Esophagus (tissue), 2 donors: ENCODE results near the gene GALNT12. TPM values are rescaled to one million over a fixed set of nuclear protein-coding genes. Genes with fewer than 3 reads are reported as not detected.
A peak's percentile ranks its signal among the peaks of the same experiment; 100 is the strongest.

Experiments used
- H3K27ac ChIP-seq, 2 donors: one replicate each; pipeline ENCODE4 v1.5.1; 2013; ENCODE audit warnings: low read depth in 2 of 2, mild to moderate bottlenecking in 2 of 2, inconsistent platforms in 1 of 2, low read length in 1 of 2, moderate library complexity in 1 of 2
- H3K27me3 ChIP-seq, 2 donors: one replicate each; pipeline ENCODE4 v1.6.1; 2013; ENCODE audit warnings: low read length in 2 of 2, control low read depth in 1 of 2, mild to moderate bottlenecking in 1 of 2; ENCODE audit not compliant: insufficient read depth in 2 of 2, control insufficient read depth in 1 of 2
- H3K36me3 ChIP-seq, 2 donors: one replicate each; pipeline ENCODE4 v1.6.1; 2013; ENCODE audit warnings: low read length in 1 of 2; ENCODE audit not compliant: control insufficient read depth in 2 of 2, insufficient read depth in 2 of 2
- H3K4me1 ChIP-seq, 2 donors: one replicate each; pipeline ENCODE4 v1.6.1; 2013; ENCODE audit warnings: low read length in 1 of 2; ENCODE audit not compliant: control insufficient read depth in 2 of 2, insufficient read depth in 2 of 2
- H3K4me3 ChIP-seq, 2 donors: one replicate each; pipeline ENCODE4 v1.5.1; 2013; ENCODE audit warnings: low read length in 2 of 2, mild to moderate bottlenecking in 2 of 2, low read depth in 1 of 2, moderate library complexity in 1 of 2
- H3K9me3 ChIP-seq, 2 donors: one replicate each; pipeline ENCODE4 v1.6.1; 2013; ENCODE audit warnings: mild to moderate bottlenecking in 2 of 2, low read depth in 1 of 2, low read length in 1 of 2, moderate library complexity in 1 of 2; ENCODE audit not compliant: control insufficient read depth in 2 of 2, insufficient read depth in 1 of 2
- WGBS, 2 donors: extraction: QIAGEN DNeasy Blood & Tissue Kit; methylation state at CpG; one replicate each; pipeline ENCODE4 v1.1.7; 2013; 5-methylcytosine and 5-hydroxymethylcytosine counted together
- polyA plus RNA-seq, 2 donors: library from polyadenylated mRNA; stranded (reverse); fragments of 200-250 nt; gene quantifications; one replicate each; pipeline ENCODE4 v1.2.3, GENCODE V29; 2013
- donor health status: healthy with polysubstance abuse.
- donor health status: Bipolar disorder and iron deficiency.

Gene GALNT12
- polyA plus RNA-seq, 2 donors: 19.6 to 20.7 TPM

GRCh38 chr9:98808875-98809274 is 1.4 kb downstream of the GALNT12 start:
- WGBS, 2 donors: 54 to 70% methylated on average over 2 of the region's 2 CpGs
- H3K4me3 ChIP-seq: peak overlapping the region; percentile 66 to 79
- peak overlapping the region; percentile 22 to 84 for H3K27ac ChIP-seq

DNA sequence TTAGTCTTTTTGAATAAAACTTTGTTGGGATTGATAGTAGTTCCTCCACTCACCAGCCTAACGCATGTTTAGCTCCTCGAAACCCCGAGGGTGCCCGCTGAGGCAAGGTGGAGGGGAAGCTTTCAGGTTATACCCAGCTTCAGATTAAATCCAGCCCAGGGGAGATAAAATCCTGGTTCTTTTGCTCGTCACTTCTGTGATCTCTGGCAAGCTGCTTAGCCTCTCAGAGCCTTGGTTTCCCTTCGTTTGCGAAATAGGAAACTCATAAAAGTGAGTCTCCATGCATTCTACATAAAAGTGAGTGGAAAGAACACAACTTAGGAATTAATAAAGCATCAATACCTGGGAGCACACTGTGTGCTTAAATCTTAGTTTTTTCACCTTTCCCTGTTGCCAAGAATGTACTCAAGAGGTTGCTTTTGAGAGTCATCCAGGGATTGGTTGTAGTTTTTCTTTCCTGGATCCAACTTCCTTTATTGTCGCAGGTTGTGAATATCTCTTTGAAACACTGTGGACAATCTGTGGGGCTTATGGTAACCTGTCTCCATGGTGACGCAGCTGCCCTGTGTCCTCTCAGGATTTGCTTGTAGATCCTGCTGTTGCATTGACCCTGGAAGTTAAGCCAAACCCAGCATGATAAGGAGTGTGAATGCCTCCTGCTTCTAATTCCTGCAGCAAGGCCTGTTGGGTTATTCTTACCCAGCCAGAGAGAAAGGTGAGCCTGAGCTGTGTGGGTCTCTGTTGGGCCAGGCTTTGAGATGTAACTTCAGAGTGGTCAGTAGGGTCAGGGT is 2.0 kb downstream of the GALNT12 start:
- 73 to 81% methylated on average over 9 of the region's 9 CpGs for WGBS, 2 donors
- peaks cover 4 to 24% of the 10 kb centered on the region in 2 donors for H3K4me1 ChIP-seq
- H3K4me3 ChIP-seq: no peak overlapping the region
- peak overlapping the region; percentile 45 to 84 for H3K27ac ChIP-seq
- no peaks in the 10 kb centered on the region for H3K9me3 ChIP-seq
- no peaks in the 10 kb centered on the region for H3K27me3 ChIP-seq
- H3K36me3 ChIP-seq: no peaks in the 10 kb centered on the region

More at GRCh38 chr9:98808875-98809274, 1.4 kb downstream of the GALNT12 start:
- no peaks in the 10 kb centered on the region for H3K27me3 ChIP-seq
- no peaks in the 10 kb centered on the region for H3K9me3 ChIP-seq
- H3K36me3 ChIP-seq: no peaks in the 10 kb centered on the region
- peaks cover 4 to 24% of the 10 kb centered on the region in 2 donors for H3K4me1 ChIP-seq

- H3K4me3 ChIP-seq: no peak overlapping the region
- peaks cover 4 to 21% of the 10 kb centered on the region in 2 donors for H3K4me1 ChIP-seq
- peak overlapping the region; percentile 17 to 65 for H3K27ac ChIP-seq
- no peaks in the 10 kb centered on the region for H3K36me3 ChIP-seq
- WGBS, 2 donors: 64 to 73% methylated on average over 3 of the region's 3 CpGs
- no peaks in the 10 kb centered on the region for H3K9me3 ChIP-seq
- H3K27me3 ChIP-seq: no peaks in the 10 kb centered on the region
Measured at GRCh38 chr9:98810102-98810842, 2.8 kb downstream of the GALNT12 start.

GRCh38 chr9:98811051-98811650 is 3.7 kb downstream of the GALNT12 start:
- Histone ChIP-seq H3K27ac (peak overlapping the region; percentile 61 to 65), H3K36me3 (no peaks in the 10 kb centered on the region), H3K4me3 (no peak overlapping the region), H3K27me3 (no peaks in the 10 kb centered on the region), H3K9me3 (no peaks in the 10 kb centered on the region), H3K4me1 (peaks cover under 1 to 16% of the 10 kb centered on the region in 2 donors)
- 45 to 53% methylated on average over 2 of the region's 2 CpGs for WGBS, 2 donors

- no peak overlapping the region for H3K27ac ChIP-seq
- WGBS, 2 donors: 88 to 89% methylated on average over 6 of the region's 6 CpGs
- H3K36me3 ChIP-seq: no peaks in the 10 kb centered on the region
- no peaks in the 10 kb centered on the region for H3K9me3 ChIP-seq
- H3K4me3 ChIP-seq: no peak overlapping the region
- no peaks in the 10 kb centered on the region for H3K4me1 ChIP-seq
- H3K27me3 ChIP-seq: no peaks in the 10 kb centered on the region
Measured at GRCh38 chr9:98815391-98815951, 8.0 kb downstream of the GALNT12 start.

GRCh38 chr9:98818764-98819163 is 11.3 kb downstream of the GALNT12 start:
- 78 to 85% methylated on average over 2 of the region's 2 CpGs for WGBS, 2 donors
- no peak overlapping the region for H3K4me3 ChIP-seq
- no peaks in the 10 kb centered on the region for H3K4me1 ChIP-seq
- H3K36me3 ChIP-seq: no peaks in the 10 kb centered on the region
- no peaks in the 10 kb centered on the region for H3K27me3 ChIP-seq
- H3K27ac ChIP-seq: no peak overlapping the region
- no peaks in the 10 kb centered on the region for H3K9me3 ChIP-seq

DNA sequence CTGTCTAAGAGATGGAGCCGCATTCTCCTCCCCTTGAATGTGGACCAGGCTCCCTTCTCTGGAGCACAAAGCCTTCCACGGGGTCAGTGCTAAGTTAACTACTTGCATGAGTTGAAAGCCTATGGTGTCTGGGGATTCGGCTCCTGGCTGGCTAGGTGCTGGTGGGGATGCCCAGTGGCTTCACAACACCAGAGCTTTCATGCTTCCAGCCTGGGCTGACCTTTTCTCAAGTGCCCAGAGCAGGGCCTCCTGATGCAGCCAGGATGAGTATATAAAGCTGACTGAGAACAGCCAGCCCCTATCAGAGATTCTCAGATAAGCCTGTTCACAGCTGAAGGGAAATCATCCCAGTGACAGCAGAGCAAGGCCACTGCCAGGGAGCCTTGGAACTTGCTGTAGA is 11.8 kb downstream of the GALNT12 start:
- H3K36me3 ChIP-seq: peaks cover 0 to 1% of the 10 kb centered on the region in 2 donors
- peaks cover 0 to 2% of the 10 kb centered on the region in 2 donors for H3K9me3 ChIP-seq
- no peaks in the 10 kb centered on the region for H3K27me3 ChIP-seq
- H3K27ac ChIP-seq: no peak overlapping the region
- H3K4me1 ChIP-seq: peaks cover 0 to under 1% of the 10 kb centered on the region in 2 donors
- 92 to 98% methylated on average over 3 of the region's 3 CpGs for WGBS, 2 donors
- H3K4me3 ChIP-seq: no peak overlapping the region

DNA sequence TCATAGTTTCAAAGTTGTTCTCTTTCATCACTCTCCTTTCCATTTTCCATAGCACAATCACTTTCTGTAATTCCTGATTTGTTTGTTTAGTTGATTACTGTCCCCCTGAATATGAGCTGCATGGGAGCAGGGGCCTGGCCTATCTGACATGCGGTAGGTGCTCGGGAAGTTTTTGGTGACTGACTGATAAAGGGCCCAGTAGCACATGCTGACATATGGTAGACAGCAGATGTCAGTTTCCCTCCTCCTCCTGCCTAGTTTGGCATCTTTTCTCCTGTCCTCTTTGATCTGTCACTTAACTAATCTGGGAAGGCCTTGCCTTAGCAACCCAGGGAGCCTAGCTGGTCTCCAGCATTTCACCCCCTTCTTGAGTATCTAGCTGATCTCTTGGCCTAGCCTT is 14.4 kb downstream of the GALNT12 start:
- Histone ChIP-seq H3K27me3 (no peaks in the 10 kb centered on the region), H3K27ac (no peak overlapping the region), H3K4me3 (no peak overlapping the region), H3K36me3 (peaks cover 0 to 8% of the 10 kb centered on the region in 2 donors), H3K4me1 (peaks cover 0 to 3% of the 10 kb centered on the region in 2 donors), H3K9me3 (peaks cover 0 to 5% of the 10 kb centered on the region in 2 donors)
- WGBS, 2 donors: 90 to 93% methylated on average over 2 of the region's 2 CpGs

- WGBS, 2 donors: 92 to 95% methylated on average over 6 of the region's 6 CpGs
- peaks cover 0 to 10% of the 10 kb centered on the region in 2 donors for H3K36me3 ChIP-seq
- H3K9me3 ChIP-seq: peaks cover 0 to 5% of the 10 kb centered on the region in 2 donors
- H3K4me1 ChIP-seq: peaks cover 0 to 3% of the 10 kb centered on the region in 2 donors
- H3K27ac ChIP-seq: no peak overlapping the region
- no peak overlapping the region for H3K4me3 ChIP-seq
- H3K27me3 ChIP-seq: no peaks in the 10 kb centered on the region
Measured at GRCh38 chr9:98822661-98823060, 15.2 kb downstream of the GALNT12 start.
